NCI-H446 treated with DMSO at 0.1 percent for 48 hours (cell line): Measurements from ENCODE around the gene SETX.
A peak's percentile ranks its signal among the peaks of the same experiment; 100 is the strongest.

Experiments used
- DNase-seq: peaks from one replicate; lab custom pipeline; 2025; lab: John Stamatoyannopoulos, UW

Gene SETX

DNA sequence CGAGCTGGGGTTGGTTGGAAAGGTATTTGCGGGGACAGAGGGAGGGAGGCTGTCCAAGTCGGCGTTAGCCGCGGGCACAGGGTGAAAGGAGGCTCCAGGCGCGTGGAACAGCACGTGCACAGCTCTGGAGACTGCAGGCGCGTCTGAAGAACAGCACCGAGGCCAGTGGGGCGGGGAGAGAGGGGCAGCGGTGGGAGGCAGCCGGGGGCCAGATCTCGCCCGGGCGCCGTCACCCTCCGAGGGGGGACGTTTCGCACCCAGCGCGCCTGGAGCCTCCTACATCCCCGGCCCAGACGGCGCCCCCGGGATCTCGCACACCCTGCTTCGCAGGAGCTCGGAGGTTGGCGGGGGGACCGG, 113.3 kb downstream of the SETX start:
- no peak for DNase-seq

DNA sequence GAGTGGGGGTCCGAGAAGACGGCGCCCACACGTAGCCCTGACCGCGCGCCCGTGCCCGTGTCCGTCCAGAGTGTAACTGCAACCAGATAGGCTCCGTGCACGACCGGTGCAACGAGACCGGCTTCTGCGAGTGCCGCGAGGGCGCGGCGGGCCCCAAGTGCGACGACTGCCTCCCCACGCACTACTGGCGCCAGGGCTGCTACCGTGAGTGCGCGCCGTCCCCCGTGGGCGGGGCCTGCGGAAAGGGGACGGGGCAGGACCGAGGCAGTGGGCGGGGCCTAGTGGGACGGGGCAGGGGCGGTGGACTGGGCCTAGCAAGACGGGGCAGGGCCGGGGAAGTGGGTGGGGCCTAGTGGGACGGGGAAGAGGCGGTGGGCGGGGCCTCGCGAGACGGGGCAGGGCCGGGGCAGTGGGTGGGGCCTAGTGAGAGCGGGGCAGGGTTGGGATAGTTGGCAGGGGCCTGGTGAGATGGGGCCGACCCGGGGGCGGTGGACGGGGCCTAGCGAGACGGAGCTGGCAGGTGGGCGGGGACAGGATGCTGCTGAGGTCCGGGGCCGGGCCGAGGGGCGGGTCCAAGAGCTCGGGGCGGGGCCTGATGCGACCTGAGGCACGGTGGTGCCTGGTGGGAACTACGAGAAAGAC, 113.8 kb downstream of the SETX start:
- DNase-seq: peak; percentile 43

- no peak for DNase-seq
Measured at GRCh38 chr9:132239999-132240840, 114.6 kb downstream of the SETX start.

GRCh38 chr9:132239518-132239917, 115.3 kb downstream of the SETX start:
- DNase-seq: no peak

DNA sequence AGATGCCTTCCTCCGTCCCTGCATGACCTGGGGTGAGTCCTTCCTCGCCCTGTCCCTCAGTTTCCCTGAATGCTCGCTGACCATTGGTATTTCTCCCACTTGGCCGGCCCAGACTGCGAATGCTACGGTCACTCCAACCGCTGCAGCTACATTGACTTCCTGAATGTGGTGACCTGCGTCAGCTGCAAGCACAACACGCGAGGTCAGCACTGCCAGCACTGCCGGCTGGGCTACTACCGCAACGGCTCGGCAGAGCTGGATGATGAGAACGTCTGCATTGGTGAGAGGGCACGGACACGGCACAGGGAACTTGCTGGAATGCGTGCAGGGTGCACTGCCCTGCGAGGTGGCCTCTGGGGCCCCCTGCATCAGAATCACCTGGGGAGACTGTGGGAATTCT, 115.8 kb downstream of the SETX start:
- no peak for DNase-seq

GRCh38 chr9:132238026-132238972, 116.5 kb downstream of the SETX start:
- DNase-seq: no peak

- no peak for DNase-seq
Measured at GRCh38 chr9:132237481-132237880, 117.3 kb downstream of the SETX start.

- no peak for DNase-seq
Measured at GRCh38 chr9:132236662-132237311, 118.0 kb downstream of the SETX start.

DNA sequence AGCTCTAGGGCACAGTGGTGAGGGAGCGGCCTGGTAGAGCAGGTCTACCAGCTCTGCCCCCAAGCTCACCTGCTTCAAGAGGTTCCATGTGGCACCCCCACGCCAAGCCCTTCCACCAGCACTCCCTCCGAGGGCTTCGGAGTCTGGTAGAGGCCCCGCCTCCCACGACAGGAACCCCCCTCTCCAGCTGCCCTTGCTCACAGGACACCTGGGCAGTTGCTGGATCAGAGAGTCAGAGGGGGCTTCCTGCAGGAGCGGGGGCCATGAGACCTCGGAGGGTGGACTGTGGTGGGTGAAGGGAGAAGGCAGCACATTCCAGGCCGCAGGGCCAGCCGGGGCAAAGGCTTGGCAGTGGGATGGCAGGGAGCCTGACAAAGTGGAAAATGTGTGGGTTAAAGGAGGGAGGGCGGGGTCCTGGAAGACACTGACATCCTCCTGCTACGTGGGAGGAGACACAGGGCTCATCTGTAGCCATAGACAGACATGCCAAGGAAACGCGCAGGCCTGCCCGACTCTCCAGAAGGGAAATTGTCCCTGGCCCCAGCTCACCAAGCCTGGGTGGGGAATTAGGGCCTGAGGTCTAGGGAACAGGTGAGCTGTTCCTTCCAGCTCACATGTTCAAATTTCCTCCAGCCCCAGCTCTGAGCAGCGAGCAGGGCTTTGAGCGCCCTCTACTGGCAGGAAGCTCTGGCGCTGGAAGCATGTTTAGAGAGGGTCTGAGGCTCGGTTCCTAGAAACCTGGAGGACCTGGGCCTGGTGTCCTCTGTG, 118.7 kb downstream of the SETX start:
- DNase-seq: no peak

DNA sequence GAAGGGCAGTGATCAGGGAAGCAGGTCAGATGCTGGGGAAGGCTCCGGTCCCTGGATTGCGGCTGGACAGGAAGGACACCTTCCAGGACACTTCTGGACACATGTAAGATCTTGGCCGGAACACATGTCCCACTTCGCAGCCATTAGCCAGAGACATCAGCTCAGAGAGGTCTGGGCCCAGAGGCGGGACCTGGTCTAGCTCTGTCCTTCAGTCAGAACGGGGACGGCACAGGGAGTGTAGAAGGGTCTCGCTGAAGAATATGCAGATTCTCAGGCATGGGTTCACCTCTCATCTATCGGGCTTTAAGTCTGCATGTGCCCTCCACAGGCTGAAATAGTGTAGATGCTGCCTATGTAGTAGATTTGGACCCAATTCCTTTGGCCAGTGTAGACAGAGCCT, 119.7 kb downstream of the SETX start:
- DNase-seq: no peak

DNA sequence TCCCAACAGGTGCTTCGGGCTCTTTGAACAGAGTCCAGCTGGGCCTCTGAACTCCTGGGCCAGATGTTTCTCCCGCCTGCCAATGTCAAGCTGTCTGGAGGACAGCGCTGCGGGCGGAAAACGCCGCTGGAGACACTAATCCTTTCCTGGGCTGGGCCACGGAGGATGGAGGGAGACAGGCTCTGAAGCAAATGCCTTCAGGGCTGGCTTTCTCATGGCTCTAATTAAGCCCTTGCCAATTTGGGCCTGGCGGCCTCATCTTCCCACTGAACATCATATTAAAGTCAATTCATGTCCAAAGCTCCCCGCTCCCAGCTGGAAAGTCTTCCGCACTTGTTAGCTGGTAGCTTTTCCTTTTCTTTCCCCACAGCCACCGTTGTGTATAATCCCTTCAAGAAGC, 120.3 kb downstream of the SETX start:
- no peak for DNase-seq

GRCh38 chr9:132233138-132233537, 121.6 kb downstream of the SETX start:
- no peak for DNase-seq

- DNase-seq: no peak
Measured at GRCh38 chr9:132232522-132232921, 122.3 kb downstream of the SETX start.

DNA sequence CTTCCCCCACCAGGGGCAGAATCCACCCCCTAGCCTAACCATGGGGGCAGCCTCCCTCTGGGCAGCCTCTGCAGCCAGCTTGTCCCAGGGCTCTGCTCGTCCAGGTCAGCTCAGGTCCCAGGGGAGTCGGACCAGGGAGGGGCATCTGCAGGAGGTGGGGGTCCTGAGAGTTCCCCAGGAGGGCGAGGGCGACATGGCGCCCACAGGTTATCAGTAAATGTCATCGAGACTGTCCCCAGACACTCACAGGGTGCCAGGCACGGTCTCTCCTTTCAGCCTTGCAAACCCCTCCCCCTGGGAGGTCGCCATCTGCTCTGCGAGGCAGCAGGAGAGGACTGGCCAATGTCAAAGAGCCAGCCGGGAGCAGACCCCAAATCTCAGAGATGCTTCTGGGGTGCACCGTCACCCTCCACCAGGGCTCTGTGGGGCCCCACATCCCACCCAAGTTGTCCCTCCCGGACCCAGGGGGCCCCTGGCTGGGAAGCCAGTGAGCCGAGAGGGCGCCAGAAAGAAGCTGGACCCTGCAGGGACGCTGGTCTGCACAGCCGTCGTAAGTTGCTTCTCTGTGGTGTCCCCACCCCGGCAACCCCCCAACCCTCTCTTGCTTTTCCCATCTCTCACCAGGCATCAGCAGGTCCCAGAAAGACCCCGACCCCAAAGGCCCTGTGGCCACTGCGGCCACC, 123.6 kb downstream of the SETX start:
- no peak for DNase-seq

- no peak for DNase-seq
Measured at GRCh38 chr9:132230605-132231004, 124.2 kb downstream of the SETX start.

- DNase-seq: no peak
Measured at GRCh38 chr9:132228062-132228461, 126.7 kb downstream of the SETX start.

- no peak for DNase-seq
Measured at GRCh38 chr9:132226571-132227430, 128.0 kb downstream of the SETX start.

- DNase-seq: no peak
Measured at GRCh38 chr9:132224645-132225044, 130.1 kb downstream of the SETX start.

DNA sequence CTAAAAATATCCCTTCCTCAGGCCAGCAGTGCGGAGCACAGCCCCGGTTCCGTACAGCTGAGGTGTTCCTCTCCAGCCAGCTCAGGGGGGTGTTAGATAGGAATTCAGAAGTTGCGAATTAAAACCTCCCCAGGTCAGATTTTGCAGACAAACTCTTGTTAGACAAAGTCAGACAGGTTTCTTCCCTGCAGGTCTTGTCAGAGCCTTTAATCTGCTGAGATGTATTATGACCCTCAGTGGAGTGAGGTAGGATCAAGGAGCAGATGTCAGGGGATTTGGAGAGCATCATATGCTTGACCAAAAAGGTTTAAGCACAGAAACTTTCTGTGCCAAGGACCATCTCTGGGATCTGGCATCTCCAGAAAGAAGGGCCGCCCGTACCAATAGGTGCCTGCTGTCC, 132.8 kb downstream of the SETX start:
- DNase-seq: no peak

DNA sequence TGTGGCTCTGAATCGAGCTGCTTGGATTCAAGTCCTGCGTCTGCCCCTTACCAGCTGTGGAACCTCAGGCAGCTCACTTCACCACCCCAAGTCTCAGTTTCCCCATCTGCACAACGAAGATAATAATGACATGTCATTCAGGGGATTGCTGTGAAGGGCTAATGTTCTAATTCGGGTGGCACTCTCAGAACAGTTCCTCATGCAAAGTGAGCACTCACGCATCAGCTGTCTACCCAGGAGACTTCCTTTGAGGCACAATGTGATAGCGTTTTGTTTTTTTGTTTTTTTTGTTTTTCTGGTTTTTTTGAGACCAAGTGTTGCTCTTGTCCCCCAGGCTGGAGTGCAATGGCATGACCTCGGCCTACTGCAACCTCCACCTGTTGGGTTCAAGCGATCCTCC, 136.6 kb downstream of the SETX start:
- DNase-seq: no peak
